ENCODE data around the gene DLL4.

DLL4 gene

DNA sequence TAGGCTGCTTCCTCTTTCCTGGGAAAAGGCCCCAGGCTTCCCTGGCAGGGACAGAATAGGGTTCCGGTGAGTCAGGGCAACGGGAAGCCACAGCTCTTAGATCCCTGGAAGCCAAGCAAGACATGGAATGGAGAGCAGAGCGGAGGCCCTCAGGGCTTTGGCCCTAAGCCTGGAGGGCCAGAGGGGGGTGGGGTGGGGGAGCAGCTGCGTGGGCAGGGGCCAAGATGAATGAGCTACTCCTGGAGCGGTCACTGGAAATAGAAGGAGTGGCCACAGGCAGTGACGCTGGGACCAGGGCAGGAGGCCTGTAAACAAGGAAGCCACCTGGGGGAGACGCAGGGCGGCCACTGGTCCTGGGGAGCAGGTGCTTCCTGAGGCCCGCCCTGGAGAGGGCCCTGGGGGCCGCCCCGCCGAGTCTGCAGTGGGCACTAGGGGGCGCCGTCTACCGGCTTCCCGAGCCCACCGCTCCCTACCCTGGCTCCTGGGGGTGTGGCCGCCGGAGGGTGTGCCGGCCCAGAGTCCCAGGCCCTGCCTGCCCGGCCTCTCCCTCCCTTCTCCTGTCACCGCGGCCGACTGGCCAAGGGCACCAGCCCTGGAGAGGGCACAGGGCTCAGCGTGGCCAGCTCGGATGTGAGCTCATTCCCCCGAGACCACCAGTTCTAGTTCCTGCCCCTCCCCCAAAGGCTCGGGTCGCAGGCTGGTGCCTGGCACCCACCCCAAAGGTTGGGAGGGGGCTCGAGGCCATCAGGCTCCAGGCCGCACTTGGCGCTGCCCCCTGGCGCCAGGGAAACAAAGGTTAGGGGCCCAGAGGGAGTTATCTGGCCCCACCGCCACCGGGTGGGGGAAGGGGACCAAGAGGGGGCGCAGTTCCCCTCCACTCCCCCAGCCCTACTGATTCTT, 22.8 kb upstream of the DLL4 start:
- DNase-seq (ENCODE audit: low read depth): peak; percentile 86

DNA sequence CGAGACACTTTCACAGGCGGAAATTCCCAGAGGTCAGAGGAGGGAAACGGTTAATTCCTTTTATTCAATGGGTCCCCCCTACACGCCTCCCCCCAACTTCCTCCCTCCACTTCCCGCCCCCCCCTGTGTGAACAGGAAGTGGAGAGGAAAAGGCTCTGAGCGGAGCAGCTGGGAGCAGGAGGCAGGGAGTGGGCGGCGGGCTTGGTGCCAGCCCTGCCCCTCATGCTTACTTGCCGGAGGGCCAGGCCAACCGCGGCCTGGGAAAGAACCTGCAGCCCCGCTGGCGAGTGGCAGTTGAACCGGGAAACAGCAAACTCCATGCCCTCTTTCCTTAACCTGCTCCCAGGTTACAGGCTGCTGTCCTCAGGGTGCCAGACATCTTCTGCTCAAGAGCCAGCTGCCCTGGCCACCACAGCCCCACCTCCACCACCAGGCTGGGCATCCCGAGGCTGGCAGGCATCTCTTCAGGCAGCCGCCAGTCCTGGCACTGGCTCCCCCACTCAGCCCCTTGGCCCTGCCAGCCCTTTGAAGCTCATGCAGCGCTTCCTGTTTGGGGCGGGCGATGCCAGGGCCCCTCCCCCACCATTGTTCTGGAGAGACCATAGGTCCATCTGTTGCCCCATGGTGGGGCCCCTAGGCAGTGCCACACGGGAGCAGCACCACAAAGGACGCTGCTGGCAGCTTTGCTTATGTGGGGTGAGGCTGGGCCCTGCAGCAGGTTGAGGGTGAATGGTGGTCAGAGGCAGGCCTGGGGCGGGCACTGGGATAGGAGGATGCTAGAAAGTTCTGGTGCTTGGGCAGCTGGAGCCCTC, 21.9 kb upstream of the DLL4 start:
- DNase-seq (ENCODE audit: low read depth): peak; percentile 43

DNA sequence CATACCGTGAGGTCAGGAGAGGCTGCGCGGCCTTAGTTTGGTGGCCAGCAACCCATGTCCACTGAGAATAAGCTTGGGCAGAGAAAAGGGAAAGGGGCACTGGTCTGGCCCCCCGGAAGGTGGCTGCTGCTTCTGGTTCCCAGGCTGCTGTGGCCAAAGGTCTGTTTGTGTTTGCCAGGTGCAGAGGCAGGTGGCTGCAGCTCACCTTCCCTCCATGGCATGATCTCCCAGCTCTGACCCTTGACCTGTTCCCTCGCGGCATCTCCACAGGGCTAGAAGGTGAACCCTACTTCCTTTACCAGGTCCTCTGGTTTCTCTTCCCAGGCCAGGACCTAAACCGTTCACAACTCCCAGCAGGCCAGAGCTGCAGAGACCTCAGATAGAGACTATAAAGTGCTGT, 21.0 kb upstream of the DLL4 start:
- no peak for DNase-seq (ENCODE audit: low read depth)

DNA sequence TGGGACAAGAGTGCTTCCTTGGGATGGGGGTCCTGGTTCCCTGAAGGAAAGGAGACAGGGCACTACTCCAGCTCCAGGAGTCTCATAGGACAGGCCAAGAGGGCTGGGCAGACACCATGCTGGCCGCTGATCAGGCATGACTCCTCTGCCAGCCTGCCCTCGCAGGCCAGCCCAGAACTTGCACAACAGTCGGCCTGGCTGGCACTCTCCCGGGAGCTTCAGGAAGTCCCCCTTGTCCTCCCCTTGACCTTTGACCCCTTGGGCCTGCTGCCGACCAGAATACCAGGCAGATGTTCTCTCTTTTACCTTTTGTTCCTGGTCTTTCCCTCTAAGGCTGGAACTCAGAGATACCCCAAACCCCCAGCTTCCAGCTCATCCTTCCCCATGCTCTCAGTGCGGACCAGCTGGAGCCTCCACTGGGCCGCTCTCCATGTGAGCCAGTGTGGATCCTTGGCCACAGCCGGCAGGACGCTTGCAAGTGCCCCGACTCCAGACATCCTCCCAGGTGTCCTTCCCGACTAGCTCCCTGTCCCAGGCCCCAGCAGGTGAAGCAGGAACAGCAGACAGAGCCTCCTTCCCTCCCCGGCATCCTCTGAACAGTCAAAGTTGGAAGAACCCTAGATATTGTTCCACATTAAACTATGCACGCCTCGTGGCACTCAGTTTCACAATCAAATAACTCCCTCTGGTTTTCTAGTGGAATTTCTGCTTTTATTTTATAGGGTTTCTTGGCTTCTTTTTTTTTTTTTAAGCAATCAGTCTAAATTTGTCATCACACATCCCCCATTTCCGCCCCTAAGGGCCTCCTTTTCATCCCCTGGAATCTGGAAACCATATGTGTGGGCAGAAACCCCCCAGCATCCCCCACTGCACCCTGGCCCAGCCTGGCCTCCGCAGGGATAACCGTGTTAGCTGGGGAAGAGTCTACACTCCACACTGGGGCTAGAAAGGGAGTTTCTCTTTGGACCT, 19.2 kb upstream of the DLL4 start:
- no peak for DNase-seq (ENCODE audit: low read depth)

DNA sequence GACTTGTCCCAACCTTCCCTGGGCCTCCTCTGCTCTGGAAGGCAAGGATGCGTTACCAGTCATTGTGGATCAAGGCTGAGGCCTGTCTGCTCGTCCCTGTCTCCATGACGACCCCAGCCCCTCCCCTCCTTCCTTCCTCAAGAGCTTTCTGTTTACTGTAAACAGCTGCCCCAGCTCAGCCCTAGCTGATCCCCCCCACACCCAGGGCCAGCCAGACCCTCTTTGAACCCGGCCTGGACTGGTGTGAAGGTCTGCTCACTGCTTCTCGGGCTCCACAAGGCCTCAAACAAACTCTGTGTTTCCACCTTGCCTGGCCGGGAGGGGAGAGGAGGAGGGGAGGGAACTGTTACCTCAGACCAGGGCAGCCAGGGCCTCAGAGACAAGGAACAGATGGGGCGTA, 18.0 kb upstream of the DLL4 start:
- no peak for DNase-seq (ENCODE audit: low read depth)

DNA sequence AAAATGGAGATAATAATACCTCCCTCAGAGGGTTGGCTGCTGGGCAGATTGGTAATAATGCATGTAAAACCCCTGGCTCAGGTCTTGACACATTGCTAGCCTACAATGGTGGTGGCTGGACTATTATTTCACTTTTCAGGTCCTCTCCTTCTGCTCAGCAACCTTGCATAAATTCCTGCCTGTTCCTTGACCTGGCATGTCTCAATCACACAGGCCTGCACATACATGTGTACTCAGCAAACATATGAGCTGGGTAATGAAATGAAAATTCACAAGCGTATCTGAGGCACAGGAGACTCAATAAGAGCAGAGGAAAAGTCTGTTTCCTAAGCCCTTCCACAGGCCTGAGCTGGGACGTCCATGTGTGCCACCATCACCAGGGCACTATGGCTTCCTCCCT, 17.4 kb upstream of the DLL4 start:
- no peak for DNase-seq (ENCODE audit: low read depth)

DNA sequence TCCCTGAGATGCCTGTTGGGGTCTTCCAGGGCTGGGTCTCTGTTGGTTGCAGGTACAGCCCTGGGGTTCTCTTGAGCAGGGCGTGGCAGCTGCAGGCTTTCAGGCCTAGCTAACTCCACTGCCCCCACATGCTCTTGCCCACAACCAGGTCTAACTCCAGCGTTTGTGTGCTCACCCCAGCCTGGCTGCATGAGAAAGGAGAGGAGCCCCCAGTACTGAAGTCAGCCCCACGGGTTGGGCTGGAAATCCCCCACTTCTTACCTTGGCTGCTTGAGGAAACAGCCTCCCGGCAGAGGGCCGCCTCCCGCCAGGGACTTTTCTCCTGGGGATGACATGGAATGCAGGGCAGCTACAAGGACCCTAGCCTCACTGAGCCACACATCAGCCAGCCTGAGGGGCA, 16.7 kb upstream of the DLL4 start:
- no peak for DNase-seq (ENCODE audit: low read depth)

DNA sequence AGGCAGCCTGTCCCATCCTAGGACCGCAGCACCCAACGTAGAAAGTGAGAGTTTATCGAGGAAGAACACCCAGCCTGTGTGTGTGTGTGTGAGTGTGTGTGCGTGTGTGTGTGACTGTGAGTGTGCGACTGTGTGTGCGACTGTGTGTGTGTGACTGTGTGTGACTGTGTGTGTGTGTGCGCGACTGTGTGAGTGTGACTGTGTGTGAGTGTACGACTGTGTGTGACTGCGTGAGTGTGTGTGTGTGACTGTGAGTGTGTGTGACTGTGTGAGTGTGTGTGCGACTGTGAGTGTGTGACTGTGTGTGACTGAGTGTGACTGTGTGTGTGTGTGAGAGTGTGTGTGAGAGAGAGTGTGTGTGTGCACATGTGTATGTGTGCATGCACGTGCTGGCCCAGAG, 15.1 kb upstream of the DLL4 start:
- DNase-seq (ENCODE audit: low read depth): no peak

DNA sequence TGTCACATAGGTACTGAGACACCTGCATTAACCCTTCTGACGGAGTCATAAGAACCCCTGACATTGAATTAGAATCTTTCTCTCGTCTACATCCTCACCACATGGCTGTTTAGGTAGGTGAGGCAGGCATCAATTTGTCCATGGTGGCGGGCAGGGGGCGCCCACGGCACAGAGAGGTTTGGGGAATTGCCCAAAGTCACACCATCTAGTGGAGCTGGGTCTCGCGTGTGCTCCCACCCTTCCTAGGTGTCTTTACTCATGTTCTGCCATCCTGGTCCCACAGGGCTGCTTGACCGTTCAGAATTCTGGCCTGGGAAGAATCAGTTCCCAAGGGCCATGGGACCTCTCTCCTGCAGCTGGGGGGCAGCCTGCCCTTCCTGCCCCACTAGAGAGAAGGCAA, 14.7 kb upstream of the DLL4 start:
- DNase-seq (ENCODE audit: low read depth): no peak

DNA sequence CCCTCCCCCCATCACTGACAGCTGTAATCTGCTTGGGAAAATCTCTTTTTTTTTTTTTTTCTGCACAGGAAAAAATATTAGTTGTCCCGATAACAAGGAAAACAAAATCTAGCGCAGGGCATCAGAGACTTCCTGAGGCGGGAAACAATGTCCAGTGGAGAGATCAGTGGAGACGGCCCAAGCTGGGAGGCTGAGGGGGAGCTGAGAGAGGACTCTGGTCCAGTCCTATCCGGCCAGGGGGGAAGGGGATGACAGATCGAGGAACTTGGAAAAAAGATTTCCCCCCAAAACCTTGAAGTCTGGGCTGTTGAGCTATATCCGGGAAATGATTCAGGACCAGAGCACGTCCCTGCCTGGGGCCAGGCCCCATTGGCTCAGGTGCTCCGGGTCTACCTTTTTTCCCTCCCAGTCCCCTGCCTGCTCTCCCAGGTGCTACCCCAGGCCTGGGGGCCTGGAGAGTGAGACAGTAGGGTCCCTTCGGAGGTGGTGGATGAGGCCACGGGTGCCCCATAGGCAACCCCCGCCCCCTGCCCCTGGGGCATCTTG, 14.0 kb upstream of the DLL4 start:
- DNase-seq (ENCODE audit: low read depth): no peak

DNA sequence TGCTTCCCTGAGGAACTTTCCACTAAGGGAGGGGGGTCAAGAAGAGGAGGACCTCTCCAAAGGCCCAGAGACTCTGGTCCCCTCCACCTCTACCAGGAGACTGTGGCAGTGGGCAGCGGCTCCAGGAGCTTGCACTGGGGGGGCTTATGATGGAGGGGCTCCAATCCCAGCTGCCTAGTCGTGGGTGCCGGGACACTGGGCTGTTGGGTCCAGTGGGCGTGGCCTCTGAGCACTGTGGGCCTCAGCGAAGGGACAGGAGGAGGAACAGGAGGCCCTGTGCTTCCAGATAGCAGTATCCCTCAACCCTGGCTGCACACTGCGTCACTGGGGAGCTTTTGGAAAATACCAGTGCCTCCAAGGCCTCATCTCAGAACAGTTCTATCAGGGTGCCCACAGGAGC, 13.5 kb upstream of the DLL4 start:
- DNase-seq (ENCODE audit: low read depth): no peak

DNA sequence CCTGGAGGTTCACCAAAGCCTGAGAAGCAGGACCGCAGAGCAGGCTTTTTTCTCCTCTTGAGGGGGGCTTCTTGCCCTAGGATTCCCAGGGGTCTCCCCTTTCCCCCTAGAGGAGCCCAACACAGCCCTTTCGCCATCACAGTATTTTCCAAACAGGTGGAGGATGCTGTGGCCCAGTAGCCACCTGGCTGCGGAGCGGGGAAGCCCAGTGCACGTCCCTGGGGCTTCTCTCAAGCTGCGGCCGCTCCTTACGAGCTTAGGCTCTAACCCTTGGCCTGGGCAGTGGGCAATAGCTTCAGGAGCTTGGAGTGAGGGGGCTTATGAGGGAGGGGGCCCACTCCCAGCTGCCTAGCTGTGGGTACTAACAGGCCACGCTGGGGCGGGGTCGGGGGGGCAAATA, 11.6 kb upstream of the DLL4 start:
- DNase-seq (ENCODE audit: low read depth): no peak

DNA sequence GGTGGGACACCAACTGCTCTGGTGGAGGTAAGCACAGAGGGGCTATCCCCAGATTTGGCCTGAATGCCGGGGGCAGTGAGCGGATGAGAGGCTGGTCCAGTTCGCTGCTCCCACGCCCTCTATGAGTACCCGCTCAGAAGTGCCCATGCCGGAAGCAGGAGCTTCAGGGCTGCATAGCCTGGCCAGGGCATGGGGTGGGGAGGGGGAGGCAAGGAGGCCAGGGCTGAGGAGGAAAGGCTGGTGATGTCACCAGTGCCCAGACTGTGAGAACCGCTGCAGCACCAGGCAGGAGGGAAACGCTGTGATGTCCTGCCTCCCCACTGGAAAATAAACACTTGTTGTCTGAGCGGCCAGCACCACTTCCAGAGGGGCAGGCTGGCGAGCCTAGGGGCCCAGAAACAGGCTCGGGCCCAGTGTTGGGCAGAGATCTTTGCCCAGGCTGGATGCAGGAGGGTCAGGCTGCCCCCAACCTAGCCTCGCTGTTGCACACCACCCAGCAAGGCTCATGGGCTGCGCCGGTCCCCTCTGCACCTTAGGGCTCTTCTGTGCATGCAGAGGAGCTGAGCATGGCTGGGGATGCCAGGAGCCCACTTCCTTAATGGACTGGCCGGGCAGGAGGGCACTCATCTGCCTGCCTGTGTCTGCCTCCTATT, 10.9 kb upstream of the DLL4 start:
- no peak for DNase-seq (ENCODE audit: low read depth)

DNA sequence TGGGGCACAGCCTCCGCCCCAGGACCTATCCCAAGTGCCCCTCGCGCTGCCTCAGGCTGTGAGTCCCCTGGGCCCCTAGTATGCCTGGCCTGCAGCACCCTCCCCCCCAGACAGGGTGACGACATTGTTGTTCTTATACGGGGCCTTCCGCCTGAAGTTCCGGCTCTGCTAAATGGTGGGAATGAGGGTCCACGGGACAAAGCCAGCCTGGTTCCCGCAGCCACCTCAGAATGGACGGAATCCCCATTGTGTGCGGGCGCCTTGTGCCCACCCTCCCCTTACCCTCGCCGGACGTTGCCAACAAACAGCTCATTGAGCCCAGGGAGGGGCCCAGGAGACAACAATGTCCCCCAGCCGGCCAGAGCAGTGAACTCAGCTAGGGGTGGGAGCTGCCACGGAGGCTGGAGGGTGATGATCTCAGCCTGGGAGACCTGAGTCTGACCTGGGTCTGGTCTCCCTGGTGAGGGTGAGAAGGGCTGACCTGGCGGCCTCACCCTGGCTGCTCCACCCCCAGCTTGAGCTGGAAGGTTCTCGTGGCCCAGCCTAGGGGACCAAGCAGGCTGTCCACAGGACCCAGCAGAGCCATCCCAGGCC, 10.2 kb upstream of the DLL4 start:
- DNase-seq (ENCODE audit: low read depth): no peak

DNA sequence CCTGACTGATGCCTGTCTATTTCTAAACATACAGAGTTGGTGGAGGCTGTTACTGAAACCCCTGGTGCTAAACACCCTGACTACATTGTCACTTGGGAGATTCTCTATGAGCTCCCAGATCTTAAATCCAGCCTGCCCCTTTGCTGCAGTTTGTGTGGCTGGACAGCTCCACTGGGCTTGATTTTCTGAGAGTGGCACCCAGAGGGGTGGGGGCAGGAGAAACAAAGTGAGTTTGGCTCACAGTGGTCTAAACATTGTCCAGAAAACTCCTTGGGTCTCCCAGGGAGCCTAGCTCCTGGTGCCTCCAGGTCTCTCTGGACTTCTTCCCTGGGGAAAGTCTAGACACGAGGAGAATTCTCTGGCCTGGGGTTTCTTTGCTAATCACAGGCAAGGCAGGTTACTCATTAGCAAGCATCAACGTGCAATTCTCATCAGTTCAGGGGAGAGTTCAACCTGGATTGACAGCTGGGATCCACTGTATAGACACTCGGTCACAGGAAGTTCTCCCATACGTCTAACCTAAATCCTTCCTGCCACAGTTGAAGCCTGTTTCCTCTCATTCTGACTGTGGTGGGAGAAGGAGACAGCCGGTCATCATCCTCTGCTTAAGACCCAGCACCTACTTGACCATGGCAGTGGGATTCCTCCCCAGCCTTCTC, 7.1 kb upstream of the DLL4 start:
- no peak for DNase-seq (ENCODE audit: low read depth)

DNA sequence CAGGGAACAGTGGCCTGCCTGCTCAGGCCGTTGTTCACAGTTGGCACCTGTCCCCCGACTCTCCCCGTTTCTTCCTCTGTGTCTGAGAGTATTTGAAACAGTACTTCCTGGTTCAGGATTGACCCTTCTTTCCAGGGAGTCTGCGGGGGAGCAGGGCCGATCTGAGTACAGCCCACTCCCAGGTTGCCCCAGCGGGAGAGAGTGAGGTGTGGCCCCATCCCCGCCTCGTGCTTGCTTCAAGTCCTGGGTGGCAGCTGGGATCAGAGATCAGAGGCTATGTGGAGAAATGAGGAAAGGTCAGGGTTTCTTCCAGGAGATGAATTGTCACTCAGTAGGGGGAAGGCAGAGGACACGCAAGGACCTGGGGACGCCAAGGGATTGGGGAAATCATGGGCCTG, 6.5 kb upstream of the DLL4 start:
- no peak for DNase-seq (ENCODE audit: low read depth)

DNA sequence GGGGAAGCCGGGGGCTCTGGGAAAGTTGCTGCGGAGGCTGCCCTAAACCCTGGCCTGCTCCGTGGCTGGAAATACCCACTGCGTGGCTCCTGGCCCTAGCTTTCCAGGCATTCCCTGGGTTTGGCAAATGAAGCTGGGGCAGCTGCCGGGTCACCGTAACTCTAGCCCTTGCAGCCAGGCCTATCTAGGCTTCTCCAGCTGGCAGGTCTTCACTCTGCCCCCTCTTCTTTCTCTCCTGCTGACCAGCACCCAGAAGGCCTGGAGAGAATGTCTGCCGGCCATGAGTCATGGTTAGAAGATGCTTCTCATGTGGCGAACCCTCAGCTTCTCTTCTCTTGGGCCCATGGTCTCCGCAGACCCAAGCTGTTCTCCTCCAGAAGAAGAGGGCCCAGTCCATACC, 5.6 kb upstream of the DLL4 start:
- DNase-seq (ENCODE audit: low read depth): no peak

DNA sequence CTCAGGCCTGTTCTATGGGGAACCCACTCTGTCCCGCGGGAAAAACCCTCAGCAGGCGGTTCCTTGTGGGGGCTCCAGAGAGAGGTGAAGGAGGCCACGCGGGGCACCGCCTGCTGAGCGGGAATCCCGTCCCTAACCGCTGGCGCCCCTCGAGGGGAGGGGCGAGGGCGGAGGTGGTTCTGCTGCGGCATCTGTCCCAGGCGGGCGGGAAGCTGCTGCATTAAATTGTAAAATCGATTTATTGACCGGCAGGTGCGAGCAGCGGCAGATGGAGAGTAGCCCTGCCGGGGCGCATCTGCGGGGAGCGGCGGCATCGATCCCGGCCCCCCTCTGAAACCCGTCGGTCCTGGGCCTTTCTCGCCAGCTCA, 3.7 kb upstream of the DLL4 start:
- no peak for DNase-seq (ENCODE audit: low read depth)

DNA sequence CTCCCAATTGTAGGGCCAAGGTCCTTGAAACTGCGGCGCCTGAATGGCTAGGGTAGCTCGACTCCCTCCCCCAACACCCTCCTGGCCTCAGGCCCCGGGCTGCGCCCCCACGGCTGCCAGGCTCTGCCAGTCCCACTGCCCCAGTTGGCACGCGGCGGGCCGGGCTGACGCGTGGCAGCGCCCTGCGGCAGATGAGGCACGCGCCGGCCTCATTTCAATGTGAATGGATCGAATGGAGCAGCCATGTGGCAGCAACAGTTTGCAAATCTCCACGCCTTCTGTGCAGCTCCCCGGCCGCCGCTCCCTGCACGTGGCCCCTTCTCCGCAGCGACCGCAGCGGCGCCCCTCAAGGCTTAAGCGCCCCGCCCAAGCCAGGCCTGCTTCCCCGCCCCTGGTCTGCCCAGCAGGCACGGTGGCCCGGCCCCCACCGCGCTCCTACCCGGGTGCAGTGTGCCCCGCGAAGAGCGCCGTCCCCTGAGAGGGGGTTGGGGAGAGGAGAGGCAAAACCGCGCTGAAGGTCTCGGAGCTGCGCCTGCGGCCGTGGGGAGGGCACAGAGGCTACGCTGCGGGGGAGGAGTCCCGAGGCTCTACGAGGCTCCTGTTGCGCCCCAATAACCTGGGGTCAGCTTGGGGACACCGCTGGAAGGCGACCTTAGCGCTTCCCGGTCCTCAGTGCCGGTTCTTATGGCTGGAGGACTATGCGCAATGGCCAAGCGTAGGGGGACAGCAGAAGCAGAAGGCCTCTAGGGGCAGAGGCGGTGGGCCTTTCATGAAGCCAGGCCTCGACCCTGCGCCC, 3.1 kb upstream of the DLL4 start:
- DNase-seq (ENCODE audit: low read depth): no peak

Measured in activated T-cell treated with anti-CD3 and anti-CD28 coated beads for 48 hours (primary cell).